GM21390 (cell line): ENCODE measurements around the gene ZG16B.

Source experiments
- ATAC-seq: cut with Tn5 transposase; IDR thresholded peaks from one replicate; pipeline ENCODE4 v1.9.1; 2021; ENCODE audit not compliant: unreplicated experiment

Gene ZG16B

DNA sequence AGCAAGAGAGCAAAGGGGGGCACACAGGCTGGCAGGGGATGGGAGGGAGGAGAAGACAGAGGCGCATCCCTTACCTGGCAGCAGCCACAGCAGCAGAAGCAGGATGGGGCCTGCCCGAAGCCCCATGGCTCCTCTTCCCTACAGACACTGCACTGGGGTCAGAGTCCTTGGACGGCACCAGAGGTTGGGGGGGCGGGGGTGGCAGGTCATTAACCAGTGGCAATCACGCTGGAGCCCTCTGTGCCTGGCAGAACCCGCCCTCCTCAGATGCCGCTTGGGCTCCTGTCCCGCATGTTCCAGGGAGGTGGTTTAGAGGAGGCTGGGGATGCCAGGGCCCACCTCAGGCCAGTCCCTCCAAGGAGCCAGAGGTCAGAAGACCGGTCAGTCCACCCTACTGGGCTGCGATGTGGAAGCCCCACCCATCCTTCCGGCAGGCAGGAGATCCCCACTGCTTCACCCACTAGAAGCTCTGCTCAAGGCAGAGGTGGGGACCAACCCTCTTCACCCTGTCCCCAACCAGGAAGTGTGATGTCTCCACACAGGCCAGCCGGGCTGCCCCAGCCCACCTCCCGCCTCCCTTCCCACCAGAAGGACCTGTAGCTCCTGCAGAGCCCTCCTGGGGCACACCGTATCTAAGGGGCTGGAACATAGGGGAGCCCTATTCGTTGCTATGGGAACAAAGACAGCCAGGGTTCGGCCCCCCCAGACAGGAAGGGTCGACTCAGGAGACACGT, 11.7 kb downstream of the ZG16B start:
- ATAC-seq = no peak

DNA sequence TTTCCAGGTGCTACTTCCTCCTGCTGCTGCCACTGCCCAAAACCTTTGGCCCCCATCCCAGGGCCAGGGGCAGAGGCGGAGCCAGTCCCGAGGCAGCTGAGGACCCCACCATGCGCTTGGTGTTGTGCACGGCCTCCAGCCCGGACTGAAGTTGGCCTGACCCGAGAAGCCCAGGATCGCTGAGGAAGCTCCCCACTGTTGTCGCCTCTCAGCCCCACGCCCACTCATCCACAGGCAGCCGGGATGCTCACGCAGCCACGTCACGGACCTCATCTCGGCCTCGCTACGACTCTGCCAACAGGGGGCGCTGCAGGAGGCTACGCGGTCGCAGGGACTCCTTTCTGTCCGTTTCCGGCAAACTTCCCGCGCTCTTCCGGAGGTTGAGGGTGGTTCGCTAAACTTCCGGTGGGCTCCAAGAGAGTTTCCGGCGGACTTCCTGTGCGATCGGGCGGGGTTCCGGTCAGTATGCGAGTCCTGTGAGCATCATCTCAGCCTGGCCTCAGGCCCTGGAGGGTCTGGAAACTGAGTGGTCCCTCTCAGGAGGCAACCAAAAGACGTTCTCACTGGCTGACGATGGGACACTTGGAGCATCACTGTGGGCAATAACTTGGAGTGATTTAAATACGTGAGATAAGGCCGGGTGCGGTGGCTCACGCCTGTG, 12.4 kb downstream of the ZG16B start:
- no peak for ATAC-seq

DNA sequence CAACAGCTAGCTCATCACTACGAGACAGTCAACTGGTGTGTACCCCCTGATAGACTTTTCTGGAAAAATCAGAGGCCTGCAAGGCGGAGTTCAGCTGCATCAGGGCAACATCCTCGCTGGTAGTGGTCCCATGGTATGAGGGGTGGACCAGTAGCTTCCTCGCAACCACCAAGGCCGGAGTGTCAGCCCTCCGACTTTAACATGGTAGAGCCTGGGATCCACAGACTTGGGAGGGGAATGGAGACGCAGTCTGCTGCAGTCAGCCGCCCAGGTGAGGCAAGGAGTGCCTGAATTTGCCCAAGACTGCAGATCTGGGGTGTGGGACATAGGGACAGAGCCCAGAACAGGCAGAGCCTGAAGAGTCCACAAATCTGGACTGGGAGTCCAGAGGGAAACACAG, 13.4 kb downstream of the ZG16B start:
- no peak for ATAC-seq

DNA sequence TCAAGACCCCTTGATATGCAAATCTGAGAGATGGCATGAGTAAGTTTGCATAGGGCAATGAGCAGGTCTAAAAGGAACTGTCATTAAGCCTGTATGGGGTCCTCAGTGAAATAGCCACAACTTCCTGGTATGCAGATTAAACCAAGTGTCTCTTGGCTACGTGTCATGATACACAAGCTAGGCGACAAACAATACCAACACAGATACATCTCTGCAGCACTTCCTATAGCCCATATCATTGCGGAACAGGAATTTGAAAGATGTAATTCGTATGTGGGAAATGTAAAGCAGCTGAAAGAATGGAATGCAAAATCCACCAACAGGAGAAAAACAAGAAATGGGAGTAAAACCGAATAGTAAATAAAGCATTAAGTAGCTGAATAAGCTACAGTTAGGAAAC, 15.0 kb downstream of the ZG16B start:
- ATAC-seq = no peak

DNA sequence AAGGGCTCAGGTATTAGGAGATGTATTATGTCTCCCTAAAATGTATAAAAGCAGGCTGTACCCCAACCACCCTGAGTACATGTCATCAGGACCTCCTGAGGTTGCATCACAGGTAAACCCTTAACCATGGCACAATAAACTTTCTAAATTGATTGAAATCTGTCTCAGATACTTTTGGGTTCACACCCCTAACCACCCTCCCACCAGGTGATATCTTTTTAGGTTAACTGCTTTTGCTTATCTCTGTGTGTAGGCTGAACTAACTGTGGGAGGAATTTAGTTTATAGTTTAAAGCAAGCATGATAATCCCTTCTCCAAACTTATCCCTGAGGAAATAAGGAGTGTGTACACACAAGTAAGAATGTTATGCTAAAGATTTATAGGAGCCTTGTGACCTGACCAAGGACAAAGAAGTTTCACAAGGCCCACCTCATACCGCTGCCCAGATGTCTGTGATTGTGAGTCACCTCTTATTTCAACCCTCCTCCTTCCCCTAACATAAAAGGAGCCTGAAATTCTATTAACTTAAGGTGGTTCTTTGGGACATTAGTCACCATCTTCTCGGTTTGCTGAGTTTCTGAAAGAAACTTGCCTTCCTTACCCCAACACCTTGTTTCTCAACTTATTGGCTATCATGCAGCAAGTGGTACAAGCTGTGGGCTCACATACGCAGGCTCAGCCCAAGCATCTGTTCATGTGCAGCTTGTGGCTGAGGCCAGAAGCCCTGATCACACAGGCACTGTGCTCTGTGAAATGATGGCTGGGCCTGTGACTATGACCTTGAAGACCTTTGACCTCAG, 16.6 kb downstream of the ZG16B start:
- no peak for ATAC-seq

DNA sequence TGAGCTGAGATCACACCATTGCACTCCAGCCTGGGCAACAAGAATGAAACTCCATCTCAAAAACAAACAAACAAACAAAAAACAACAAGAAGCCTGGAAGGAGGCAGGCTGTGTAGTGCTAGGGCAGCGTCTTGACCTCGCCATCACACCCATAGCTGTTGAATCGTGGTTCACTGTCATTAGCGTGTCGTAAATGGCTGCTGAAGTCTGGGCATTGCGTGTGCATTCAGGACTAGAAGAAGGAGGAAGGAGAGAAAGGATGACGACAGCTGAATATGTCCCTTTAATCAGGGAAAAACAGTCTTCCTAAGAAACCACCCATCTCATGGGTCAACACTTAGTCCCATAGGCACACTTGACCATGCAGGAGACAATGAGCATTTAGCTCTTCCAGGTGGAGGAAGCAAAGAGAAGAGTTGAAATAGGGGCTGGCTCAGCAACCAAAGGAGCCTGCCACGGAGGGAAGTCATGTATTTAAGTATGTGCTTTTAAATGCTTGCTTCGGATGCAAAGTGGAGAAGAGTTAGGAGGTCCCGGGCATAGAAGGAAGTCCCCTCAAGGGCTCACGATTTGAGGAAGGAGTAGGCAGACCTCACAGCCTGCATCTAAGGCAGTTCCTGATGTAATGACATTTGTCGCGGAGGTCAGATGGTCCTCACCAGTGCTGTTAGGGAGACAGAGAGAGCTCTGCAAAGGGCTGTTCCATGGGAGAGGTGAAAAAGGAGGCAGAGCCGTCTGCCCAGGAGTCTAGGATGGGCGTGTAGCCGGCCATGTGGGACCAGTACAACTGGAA, 19.0 kb downstream of the ZG16B start:
- no peak for ATAC-seq

DNA sequence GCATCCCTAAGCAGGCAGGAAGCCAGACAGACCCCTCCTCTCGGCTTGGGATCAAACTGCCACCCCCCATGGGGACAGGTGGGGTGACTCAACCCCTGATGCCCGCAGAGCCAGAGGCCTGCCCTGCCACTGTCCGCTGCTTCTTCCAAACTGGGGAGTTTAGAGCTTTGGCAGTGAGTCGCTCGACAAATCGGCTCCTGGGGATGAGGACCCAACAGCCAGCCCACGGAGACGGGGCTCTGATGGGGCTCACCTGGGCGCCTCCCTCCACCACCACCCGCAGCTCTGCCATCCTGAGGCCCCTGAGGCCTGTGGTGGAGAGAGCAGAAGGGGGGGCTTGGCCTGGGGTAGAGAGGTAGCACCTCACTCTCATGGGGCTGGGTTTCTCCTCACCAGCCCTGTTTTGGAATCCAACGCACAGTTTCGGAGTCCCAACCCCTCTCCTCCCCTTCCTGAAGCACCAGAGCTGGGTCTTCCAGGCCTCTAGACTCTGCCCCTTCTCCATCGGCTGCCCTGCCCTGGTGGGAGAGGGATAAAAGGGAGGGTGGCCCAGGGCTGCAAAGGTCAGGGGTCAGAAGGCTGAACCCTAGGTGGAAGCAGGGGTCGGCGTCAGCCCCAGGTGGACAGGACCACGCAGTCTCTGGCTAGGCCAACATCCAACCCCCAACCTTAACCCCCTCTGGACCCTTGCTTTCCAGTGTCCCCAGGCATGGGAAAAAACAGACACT, 22.1 kb downstream of the ZG16B start:
- ATAC-seq = no peak

DNA sequence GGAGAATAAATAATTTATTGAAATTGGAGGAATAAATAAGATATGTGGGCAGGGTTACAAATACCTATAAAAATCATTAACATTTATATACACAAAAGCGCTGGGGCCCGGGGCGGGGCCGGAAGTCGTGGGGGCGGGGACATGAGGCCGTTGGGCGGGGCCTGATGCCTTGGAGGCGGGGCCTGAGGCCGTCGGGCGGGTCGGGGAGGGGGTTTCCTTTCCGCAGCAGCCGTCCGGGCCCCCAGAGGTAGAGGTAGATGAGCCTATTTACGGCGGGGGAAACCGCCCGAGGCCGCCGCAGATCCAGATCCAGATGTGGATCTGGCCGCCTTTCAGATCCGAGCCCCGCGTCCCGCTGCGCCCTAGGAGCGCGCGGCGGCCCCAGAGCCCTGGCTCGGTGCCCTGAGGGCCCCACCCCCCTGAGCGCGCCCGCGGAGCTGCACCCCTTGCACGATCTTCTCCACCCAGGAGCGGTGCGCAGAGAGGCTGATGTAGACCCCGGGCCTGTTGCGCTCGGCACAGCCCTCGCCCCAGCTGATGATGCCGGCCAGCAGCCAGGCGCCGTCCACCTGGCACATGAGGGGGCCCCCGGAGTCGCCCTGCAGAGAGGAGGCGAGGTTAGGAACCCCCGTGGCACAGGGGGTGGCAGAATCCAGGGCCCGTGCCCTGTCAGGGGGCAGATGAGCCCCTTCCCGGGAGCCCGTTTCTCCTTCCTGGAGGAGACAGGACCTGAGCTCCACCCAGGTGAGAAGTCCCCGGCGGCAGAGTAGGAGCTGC, 22.8 kb downstream of the ZG16B start:
- no peak for ATAC-seq

DNA sequence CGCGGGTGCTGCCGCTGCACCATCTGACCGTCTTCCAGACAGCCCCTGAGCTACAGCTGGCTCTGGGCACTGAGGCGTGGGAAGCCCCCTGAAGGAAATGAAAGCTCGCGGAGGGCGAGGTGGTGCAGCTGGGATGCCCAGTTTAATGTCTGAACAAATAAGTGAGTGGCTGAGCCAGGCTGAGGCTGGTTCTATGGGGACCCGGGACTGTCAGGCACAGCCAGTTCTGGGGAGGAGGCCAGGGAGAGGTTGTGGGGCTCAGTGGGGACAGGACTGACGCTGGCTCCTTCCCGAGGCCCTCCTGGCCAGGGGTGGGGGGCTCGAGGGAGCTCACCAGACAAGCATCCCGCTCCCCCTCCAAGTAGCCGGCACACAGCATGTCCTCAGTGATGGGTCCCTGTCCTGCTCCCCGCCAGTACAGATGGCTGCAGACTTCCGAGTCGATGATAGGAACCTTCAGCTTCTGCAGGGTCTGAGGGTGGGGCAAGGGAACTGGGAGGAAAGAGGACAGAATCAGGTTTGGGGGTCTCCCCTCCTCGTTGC, 23.5 kb downstream of the ZG16B start:
- no peak for ATAC-seq

DNA sequence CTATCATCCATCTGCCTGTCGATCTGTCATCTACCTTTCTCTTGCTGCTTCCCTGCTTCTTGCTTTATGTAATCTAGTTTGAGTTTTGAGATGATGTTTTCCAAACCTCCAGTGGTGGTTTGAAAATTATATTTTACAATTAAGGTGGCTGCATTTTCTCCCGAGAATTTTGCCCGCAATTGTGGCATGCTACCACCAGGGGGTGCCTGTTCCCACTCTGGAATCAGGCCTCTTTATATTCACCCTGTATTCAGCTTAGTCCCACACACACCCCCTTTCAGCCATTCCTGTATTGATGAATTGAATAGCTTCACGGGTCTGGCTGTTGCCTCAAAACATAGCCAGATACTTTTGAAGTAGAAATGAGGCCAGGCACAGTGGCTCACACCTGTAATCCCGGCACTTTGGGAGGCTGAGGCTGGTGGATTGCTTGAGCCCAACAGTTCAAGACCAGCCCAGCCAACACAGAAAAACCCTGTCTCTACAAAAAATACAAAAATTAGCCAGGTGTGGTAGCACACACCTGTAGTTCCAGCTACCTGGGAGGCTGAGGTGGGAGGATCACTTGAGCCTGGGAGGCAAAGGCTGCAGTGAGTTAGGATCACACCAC, 24.7 kb downstream of the ZG16B start:
- no peak for ATAC-seq

DNA sequence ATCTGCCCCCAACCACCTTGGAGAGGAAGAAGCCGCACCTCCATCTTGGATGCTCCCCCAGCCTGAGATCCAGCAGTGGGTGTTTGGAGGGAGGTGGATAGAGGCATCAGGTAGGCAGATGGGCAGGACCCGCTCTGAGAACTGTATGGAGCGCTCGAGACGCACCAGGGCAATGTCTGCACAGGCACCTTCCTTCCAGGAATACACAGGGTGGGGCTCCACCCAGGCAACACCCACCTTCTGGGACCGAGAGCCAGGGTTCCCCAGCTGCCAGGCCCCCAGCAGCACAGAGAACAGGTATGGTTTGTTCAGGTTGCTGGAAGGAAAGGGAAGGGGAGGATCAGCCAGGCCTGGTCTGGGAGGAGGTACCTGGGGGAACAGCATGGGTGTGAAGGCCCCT, 25.4 kb downstream of the ZG16B start:
- ATAC-seq = no peak

DNA sequence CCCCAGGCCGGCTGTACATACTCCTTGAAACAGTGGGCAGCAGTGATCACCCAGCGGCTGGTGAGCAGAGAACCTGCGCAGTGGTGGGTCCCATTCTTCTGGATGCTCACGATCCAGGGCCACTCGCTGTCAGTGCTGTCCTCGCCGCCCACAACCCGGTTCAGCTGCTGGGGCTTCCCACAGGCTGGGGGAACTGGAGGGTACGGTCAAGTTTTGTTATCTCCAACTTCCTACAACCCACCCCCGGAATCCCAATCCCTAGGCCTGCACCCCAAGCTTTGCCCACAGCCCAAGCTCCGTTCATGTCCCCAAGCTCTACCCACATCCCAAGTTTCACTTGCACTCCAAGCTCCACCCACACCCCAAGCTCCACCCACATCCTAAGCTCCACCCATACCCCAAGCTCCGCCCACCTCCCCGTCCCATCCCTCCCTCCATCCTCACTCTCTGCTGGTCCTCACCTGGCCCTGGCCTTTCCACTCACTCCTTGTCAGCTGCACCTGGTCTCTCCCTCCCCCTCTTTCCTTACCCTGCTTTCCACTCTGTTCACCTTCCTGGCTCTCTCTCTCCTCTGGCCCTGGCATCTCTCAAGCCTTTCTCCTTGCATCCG, 26.1 kb downstream of the ZG16B start:
- ATAC-seq = no peak

DNA sequence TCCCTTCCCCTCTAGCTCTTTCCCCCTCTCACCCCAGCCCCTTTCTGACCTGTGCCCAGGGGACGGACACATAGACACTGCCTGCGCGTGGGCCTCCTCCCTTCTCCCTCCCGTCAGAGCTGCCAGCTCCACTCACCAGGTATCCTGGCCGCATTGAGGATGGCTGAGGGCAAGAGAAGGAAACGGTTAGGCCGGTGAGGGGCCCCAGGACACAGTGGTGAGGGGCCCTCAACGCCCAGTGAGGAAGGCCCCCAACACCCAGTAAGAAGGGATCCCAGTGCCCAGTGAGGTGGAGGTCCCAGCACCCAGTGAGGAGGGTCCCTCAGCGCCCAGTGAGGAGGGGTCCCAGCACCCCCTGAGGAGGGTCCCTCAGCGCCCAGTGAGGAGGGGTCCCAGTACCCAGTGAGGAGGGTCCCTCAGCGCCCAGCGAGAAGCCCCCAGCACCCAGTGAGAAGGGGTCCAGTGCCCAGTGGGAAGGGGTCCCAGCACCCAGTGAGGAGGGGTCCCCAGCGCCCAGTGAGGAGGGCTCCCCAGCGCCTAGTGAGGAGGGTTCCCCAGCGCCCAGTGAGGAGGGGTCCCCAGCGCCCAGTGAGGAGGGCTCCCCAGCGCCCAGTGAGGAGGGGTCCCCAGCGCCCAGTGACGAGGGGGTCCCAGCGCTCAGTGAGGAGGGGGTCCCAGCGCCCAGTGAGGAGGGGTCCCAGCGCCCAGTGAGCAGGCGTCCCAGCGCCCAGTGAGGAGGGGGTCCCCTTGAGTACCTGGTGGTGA, 26.8 kb downstream of the ZG16B start:
- ATAC-seq = no peak

DNA sequence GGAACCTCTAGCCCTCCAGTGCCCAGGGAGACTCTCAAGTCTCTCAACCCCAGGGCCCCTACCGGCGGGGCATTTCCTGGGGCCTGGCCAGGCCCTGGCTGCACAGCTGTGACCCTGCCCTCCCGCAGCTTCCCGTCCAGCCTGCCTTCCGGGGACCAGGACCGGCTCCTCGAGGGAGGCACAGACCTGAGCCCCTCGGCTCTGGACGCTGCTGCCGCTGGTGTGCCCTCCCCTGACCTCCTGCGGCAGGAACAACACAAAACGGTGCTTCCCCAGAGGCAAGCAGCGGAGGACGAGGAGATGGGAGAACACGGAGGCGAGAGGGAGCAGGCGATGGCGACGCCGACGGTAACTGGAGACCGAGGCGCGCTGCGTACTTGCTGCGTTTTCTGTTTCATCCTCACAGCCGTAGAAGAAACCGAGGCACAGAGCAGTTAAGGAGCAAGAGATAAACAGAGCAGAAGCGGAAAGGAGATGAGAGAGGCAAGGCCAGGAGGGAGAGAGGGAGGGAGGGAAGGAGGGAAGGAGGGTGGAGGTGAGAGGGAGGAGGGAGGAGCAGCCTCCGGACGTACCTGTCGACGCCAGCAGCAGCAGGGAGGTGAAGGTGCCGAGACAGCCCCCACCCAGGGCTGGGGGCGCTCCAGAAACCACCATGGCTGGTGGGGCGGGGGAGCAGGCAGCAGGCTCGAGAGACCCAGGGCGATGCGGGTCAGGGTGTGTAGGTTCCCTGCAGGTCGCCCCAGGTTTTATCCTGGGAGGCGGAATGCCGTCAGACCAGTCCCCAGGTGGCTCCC, 27.5 kb downstream of the ZG16B start, which contains the start of gene PRSS22:
Gene PRSS22, minus strand, starts transcription at position 720 of the 794 bp plus-strand sequence. Its CDS starts 66 bp downstream, at position 654.
- ATAC-seq = no peak

DNA sequence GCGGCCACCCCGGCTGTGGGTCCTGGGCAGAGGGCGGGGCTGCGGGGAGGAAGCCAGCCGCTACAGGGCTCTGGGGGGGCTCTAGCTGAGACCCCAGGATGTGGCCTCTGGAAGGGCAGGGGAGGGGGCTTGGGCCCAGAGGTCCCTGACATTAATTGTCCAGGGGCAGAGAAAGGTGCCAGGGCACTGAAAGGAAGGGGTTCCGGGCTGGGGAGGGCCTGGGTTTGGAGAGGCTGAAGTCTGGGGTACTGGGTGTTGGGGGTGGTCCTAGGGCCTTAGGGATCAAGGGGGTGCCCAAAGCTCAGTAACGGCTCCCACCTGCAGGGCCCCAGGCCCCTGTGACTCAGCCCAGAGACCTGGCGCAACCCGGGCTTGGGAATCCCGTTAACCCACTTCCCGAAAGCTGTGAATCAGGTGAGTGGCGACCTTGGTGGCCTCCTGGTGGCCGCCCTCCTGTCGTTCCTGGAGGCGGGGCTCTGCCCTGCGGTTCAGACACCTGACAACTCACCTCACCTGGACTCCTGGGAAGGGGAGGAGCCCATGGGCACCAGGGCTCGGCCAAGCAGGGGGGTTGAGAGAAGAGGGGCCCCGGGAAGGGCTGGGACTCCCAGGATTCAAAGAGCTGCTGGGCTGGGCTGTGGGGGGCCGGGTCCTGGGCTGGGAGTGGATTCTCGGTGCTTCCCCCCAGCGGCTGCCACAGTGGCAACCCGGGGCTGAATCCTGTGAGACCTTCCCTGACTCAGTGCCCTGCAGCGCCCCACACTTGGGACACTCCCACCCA, 28.3 kb downstream of the ZG16B start:
- no peak for ATAC-seq

DNA sequence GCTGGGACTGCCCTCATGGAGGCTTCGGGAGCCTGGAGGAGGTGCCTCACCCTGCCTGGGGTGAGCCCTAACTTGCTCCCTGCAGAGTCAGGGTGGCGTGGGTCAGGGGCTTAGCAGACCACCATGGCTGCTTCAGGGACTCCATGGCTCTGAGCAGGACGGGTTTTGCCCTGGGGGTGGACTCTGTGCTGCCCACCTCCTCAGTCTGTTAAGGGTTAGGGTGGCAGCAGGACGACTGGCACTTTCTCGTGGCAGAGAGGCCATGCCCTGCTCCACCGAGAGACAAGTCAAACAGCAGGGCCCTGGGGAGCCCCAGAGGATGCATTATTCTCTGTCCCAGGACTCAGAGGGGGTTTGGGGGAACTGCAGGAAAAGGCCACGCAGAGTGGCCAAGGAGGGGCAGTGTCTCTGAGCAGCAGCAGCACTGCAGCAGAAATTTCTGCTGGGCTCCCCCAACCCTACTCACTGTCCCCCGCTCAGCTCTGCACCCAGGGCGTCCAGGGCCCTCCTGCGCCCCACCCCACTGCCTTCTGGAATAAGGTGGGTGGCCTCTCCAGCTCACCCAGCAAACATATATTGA, 29.7 kb downstream of the ZG16B start:
- no peak for ATAC-seq
